ENCODE measurements around the gene BCL6B. TPM values are rescaled to one million over a fixed set of nuclear protein-coding genes. Genes with fewer than 3 reads are reported as not detected.

Gene BCL6B
- total RNA-seq, 1 experiment from 2014 or later, result 11.4 TPM

DNA sequence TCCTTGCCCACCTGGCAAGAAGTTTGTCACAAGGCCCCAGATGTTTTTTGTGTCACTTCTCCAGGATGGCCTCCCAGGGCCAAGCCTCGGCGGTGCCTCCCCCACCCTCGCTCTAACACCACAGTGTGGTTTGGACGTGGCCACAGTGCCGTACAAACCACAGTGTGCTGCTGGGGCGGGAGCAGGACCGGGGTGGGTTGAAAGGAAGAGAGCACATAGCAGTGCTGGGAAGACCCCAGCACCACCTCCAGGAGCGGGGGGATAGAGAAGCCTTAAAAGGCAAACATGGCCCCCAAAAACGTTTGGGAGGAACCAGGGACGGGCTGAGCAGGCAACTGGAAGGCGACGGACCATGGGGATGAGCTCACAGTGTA is 5.0 kb upstream of the BCL6B start (continued):
- TF ChIP-seq, protein P1, sequence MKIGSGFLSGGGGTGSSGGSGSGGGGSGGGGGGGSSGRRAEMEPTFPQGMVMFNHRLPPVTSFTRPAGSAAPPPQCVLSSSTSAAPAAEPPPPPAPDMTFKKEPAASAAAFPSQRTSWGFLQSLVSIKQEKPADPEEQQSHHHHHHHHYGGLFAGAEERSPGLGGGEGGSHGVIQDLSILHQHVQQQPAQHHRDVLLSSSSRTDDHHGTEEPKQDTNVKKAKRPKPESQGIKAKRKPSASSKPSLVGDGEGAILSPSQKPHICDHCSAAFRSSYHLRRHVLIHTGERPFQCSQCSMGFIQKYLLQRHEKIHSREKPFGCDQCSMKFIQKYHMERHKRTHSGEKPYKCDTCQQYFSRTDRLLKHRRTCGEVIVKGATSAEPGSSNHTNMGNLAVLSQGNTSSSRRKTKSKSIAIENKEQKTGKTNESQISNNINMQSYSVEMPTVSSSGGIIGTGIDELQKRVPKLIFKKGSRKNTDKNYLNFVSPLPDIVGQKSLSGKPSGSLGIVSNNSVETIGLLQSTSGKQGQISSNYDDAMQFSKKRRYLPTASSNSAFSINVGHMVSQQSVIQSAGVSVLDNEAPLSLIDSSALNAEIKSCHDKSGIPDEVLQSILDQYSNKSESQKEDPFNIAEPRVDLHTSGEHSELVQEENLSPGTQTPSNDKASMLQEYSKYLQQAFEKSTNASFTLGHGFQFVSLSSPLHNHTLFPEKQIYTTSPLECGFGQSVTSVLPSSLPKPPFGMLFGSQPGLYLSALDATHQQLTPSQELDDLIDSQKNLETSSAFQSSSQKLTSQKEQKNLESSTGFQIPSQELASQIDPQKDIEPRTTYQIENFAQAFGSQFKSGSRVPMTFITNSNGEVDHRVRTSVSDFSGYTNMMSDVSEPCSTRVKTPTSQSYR (CRISPR knock-in tag; IDR thresholded peaks at IDR 0.05), result no peak
- TF ChIP-seq GRHL2 (CRISPR knock-in tag; IDR thresholded peaks at IDR 0.05; ENCODE audit: insufficient replicate concordance, severe bottlenecking) (no peak), FOXK1 (CRISPR knock-in tag; IDR thresholded peaks at IDR 0.05) (no peak), NR2C2 (CRISPR knock-in tag; IDR thresholded peaks at IDR 0.05) (no peak), GTF2I (CRISPR knock-in tag; conservative IDR thresholded peaks at IDR 0.05) (no peak), SMAD3 (CRISPR knock-in tag; IDR thresholded peaks at IDR 0.05; ENCODE audit: borderline replicate concordance) (no peak), STAT6 (CRISPR knock-in tag; conservative IDR thresholded peaks at IDR 0.05; ENCODE audit: low read depth) (no peak), RELA (CRISPR knock-in tag; IDR thresholded peaks at IDR 0.05; ENCODE audit: borderline replicate concordance) (no peak), TCF7 (CRISPR knock-in tag; IDR thresholded peaks at IDR 0.05; ENCODE audit: low read depth) (no peak), CBFB (CRISPR knock-in tag; IDR thresholded peaks at IDR 0.05; ENCODE audit: low read depth) (no peak), ZNF121 (CRISPR knock-in tag; IDR thresholded peaks at IDR 0.05) (no peak)
- TF ChIP-seq, protein P2, sequence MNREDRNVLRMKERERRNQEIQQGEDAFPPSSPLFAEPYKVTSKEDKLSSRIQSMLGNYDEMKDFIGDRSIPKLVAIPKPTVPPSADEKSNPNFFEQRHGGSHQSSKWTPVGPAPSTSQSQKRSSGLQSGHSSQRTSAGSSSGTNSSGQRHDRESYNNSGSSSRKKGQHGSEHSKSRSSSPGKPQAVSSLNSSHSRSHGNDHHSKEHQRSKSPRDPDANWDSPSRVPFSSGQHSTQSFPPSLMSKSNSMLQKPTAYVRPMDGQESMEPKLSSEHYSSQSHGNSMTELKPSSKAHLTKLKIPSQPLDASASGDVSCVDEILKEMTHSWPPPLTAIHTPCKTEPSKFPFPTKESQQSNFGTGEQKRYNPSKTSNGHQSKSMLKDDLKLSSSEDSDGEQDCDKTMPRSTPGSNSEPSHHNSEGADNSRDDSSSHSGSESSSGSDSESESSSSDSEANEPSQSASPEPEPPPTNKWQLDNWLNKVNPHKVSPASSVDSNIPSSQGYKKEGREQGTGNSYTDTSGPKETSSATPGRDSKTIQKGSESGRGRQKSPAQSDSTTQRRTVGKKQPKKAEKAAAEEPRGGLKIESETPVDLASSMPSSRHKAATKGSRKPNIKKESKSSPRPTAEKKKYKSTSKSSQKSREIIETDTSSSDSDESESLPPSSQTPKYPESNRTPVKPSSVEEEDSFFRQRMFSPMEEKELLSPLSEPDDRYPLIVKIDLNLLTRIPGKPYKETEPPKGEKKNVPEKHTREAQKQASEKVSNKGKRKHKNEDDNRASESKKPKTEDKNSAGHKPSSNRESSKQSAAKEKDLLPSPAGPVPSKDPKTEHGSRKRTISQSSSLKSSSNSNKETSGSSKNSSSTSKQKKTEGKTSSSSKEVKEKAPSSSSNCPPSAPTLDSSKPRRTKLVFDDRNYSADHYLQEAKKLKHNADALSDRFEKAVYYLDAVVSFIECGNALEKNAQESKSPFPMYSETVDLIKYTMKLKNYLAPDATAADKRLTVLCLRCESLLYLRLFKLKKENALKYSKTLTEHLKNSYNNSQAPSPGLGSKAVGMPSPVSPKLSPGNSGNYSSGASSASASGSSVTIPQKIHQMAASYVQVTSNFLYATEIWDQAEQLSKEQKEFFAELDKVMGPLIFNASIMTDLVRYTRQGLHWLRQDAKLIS (CRISPR knock-in tag; IDR thresholded peaks at IDR 0.05; ENCODE audit: borderline replicate concordance), result no peak

DNA sequence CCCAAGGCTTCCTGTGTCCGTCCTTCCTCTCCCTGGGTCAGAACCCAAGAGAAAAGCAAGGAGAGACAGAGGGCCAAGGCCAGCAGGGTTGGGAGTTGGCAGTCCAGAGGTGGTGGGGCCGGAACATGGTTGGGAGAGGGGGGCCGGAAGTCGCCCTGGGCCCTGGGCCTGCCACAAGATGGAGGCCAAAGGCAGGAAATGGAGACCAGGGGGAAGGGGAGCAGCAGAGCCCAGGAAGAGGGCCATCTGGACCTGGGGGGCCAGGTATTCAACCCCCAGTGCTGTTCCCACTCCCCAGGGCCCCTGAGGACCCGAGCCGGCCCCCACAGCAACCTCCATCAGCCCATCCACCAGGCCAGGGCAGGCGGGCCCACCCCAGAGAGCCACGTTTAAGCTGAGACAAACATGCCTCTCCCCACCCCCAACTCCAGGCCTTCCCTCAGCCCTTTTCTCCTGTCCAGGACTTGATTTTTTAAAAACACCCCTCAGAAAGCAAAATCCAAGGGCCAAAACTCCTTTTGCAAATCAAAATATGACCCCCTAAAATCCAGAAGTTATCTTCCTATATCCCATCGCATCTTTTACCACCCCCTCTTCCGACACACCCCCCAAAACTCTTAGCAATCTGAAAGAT is 4.4 kb upstream of the BCL6B start:
- TF ChIP-seq, protein P3, sequence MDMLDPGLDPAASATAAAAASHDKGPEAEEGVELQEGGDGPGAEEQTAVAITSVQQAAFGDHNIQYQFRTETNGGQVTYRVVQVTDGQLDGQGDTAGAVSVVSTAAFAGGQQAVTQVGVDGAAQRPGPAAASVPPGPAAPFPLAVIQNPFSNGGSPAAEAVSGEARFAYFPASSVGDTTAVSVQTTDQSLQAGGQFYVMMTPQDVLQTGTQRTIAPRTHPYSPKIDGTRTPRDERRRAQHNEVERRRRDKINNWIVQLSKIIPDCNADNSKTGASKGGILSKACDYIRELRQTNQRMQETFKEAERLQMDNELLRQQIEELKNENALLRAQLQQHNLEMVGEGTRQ (CRISPR knock-in tag; IDR thresholded peaks at IDR 0.05), result no peak
- TF ChIP-seq E2F1 (CRISPR knock-in tag; IDR thresholded peaks at IDR 0.05), result no peak
- no peak for TF ChIP-seq ZBTB21 (CRISPR knock-in tag; IDR thresholded peaks at IDR 0.05; ENCODE audit: borderline replicate concordance)
- TF ChIP-seq ZNF396 (CRISPR knock-in tag; IDR thresholded peaks at IDR 0.05; ENCODE audit: borderline replicate concordance), result no peak
- TF ChIP-seq NR2C2 (CRISPR knock-in tag; IDR thresholded peaks at IDR 0.05), result no peak
- no peak for TF ChIP-seq HMGXB4 (CRISPR knock-in tag; IDR thresholded peaks at IDR 0.05)
- CTCF ChIA-PET, result interaction anchor here (0.6 to 1.5 kb wide), 3 partner anchors 14 to 1837 kb away, joined by 3 to 6 read pairs (median 3); no protein-coding TSS in a partner anchor
- H3K27me3 Mint-ChIP-seq (ENCODE audit: low read depth), result peaks cover 34% of the 10 kb centered on the region
- H3K27ac Mint-ChIP-seq, result no peak overlapping the region
- H3K9me3 Mint-ChIP-seq, result no peaks in the 10 kb centered on the region
- DNase-seq (ENCODE audit: low spot score) (no peak), ATAC-seq (no peak)
- H3K36me3 Mint-ChIP-seq, result peaks cover 9% of the 10 kb centered on the region
- peaks cover 64% of the 10 kb centered on the region for H3K4me1 Mint-ChIP-seq
- no peak overlapping the region for H3K4me3 Mint-ChIP-seq
- POLR2A ChIA-PET, result no interaction called here

Measured in WTC11 (cell line).